Keratinocyte (primary cell): ENCODE results near the gene KCNMA1. TPM values are rescaled to one million over a fixed set of nuclear protein-coding genes. Genes with fewer than 3 reads are reported as not detected.

ENCODE experiments used
- DNase-seq: peaks from one replicate; pipeline ENCODE4 v3.0.0-alpha.2; 2011; ENCODE audit warnings: low read depth, missing footprints, low spot score
- FAIRE-seq: peaks from 2 replicates; lab custom pipeline; 2011; peaks lifted over from hg19 to GRCh38; lab: Jason Lieb, UNC
- H2AFZ ChIP-seq: 2 replicates; pipeline ENCODE4 v1.6.0; 2012; ENCODE audit warnings: low read length, control low read depth, inconsistent platforms; ENCODE audit not compliant: control insufficient read depth
- H3K27ac ChIP-seq: 2 replicates; pipeline ENCODE4 v1.5.1; 2011; ENCODE audit warnings: low read length; ENCODE audit not compliant: control insufficient read depth, insufficient read depth
- H3K27me3 ChIP-seq: 3 replicates; pipeline ENCODE4 v1.6.0; 2011; ENCODE audit warnings: low read length; ENCODE audit not compliant: control insufficient read depth, insufficient read depth; ENCODE audit errors: extremely low read depth
- H3K36me3 ChIP-seq, 2 experiments: 2 replicates in 1 of 2; 3 replicates in 1 of 2; pipeline ENCODE4 v1.5.1; 2011; ENCODE audit warnings: low read length in 2 of 2, mild to moderate bottlenecking in 1 of 2; ENCODE audit not compliant: control insufficient read depth in 2 of 2, insufficient read depth in 2 of 2; ENCODE audit errors: extremely low read depth in 1 of 2
- H3K4me1 ChIP-seq: 3 replicates; pipeline ENCODE4 v1.5.1; 2011; ENCODE audit warnings: low read length; ENCODE audit not compliant: control insufficient read depth, insufficient read depth; ENCODE audit errors: extremely low read depth
- H3K4me2 ChIP-seq: 3 replicates; pipeline ENCODE4 v1.6.0; 2011; ENCODE audit warnings: low read depth, low read length; ENCODE audit not compliant: control insufficient read depth, insufficient read depth; ENCODE audit errors: extremely low read depth
- H3K4me3 ChIP-seq, 3 experiments: fragments of 200-600 bp in 1 of 3; sonication (generic) in 1 of 3; 2 replicates in 2 of 3; 3 replicates in 1 of 3; pipeline ENCODE4 v1.5.1; 2011 to 2016; ENCODE audit warnings: low read length in 3 of 3, mild to moderate bottlenecking in 3 of 3, control low read depth in 2 of 3, inconsistent platforms in 1 of 3, low read depth in 1 of 3, mixed read lengths in 1 of 3, mixed run types in 1 of 3, moderate library complexity in 1 of 3; ENCODE audit not compliant: control insufficient read depth in 2 of 3, insufficient read depth in 2 of 3; ENCODE audit errors: extremely low read depth in 1 of 3
- H3K79me2 ChIP-seq: 2 replicates; pipeline ENCODE4 v1.6.0; 2012; ENCODE audit warnings: low read length; ENCODE audit not compliant: control insufficient read depth, insufficient read depth
- H3K9ac ChIP-seq: 3 replicates; pipeline ENCODE4 v1.6.0; 2011; ENCODE audit warnings: low read length; ENCODE audit not compliant: control insufficient read depth, insufficient read depth; ENCODE audit errors: extremely low read depth
- H3K9me1 ChIP-seq: 3 replicates; pipeline ENCODE4 v1.6.0; 2011; ENCODE audit warnings: low read length; ENCODE audit not compliant: control insufficient read depth, insufficient read depth; ENCODE audit errors: extremely low read depth
- H3K9me3 ChIP-seq: 2 replicates; pipeline ENCODE4 v1.5.1; 2012; ENCODE audit warnings: low read depth, low read length; ENCODE audit not compliant: control insufficient read depth
- H4K20me1 ChIP-seq: 3 replicates; pipeline ENCODE4 v1.6.0; 2011; ENCODE audit warnings: low read length; ENCODE audit not compliant: control insufficient read depth, insufficient read depth; ENCODE audit errors: extremely low read depth
- EZH2 ChIP-seq: IDR thresholded peaks from one replicate; pipeline ENCODE4 v1.6.1; 2012; ENCODE audit warnings: inconsistent platforms, mild to moderate bottlenecking, low read length, moderate library complexity
- dilution Hi-C: fragments of 300-500 bp; cut with MboI; formaldehyde crosslinking; loops from one replicate; pipeline ENCODE4 v1.7.0; 2020; ENCODE audit warnings: low sequenced_read_pairs; ENCODE audit not compliant: extremely low pct_ligation_motif_present
- polyA plus RNA-seq, 5 experiments: library from polyadenylated mRNA; depleted of rRNA in 3 of 5; stranded (reverse) in 3 of 5; stranded (forward) in 1 of 5; unstranded in 1 of 5; fragments of >200 nt; gene quantifications; 1 replicate in 1 of 5; 2 replicates in 3 of 5; 3 replicates in 1 of 5; pipeline versions ENCODE4 v1.2.1 to v1.2.3, GENCODE V29; 2011 to 2012; ENCODE audit warnings: missing spikeins in 2 of 5, low read depth in 1 of 5, low replicate concordance in 1 of 5
- TF ChIP-seq, protein P1 (sequence below), 3 experiments: IDR thresholded peaks in 1 of 3; conservative IDR thresholded peaks in 1 of 3; optimal IDR thresholded peaks in 1 of 3; 2 replicates in 2 of 3; 3 replicates in 1 of 3; pipeline versions ENCODE3 to v1.5.1; 2011; ENCODE audit warnings: low read length in 3 of 3, mild to moderate bottlenecking in 3 of 3, moderate library complexity in 2 of 3, control low read depth in 1 of 3, inconsistent platforms in 1 of 3; ENCODE audit not compliant: insufficient read depth in 2 of 3; ENCODE audit errors: extremely low read depth in 1 of 3

KCNMA1 gene
- polyA plus RNA-seq, 1 donor (not counting 4 experiments of a cell fraction or from before 2014, with no cell fraction given), result 6.3 TPM

DNA sequence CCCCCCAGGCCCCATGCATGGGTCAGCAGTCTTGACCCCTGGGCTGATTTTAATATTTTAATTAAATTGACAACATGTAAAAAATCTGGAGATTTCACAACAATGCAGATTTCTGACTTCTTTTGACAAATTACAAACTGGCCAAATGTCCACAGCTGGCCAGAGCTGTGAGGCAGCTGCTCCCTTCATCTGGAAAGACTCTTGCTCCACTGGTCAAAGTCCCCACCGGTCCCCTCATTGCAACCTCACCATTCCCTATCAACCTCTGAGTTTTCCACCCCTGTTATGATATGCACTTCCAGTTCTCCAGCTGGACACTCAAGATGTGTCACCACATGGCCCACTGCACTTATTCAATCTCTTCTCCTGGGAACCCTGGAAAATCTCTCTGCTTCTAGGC lies 266.2 kb downstream of the KCNMA1 start:
- no peaks in the 10 kb centered on the region for H3K9me1 ChIP-seq
- no peak overlapping the region for H3K9ac ChIP-seq
- no peaks in the 10 kb centered on the region for H3K79me2 ChIP-seq
- H3K27ac ChIP-seq, result no peak overlapping the region
- H3K9me3 ChIP-seq, result no peaks in the 10 kb centered on the region
- FAIRE-seq, result no peak
- no peaks in the 10 kb centered on the region for H4K20me1 ChIP-seq
- H3K4me3 ChIP-seq, result no peak overlapping the region
- dilution Hi-C loops, result no loop called here
- TF ChIP-seq, protein P1, sequence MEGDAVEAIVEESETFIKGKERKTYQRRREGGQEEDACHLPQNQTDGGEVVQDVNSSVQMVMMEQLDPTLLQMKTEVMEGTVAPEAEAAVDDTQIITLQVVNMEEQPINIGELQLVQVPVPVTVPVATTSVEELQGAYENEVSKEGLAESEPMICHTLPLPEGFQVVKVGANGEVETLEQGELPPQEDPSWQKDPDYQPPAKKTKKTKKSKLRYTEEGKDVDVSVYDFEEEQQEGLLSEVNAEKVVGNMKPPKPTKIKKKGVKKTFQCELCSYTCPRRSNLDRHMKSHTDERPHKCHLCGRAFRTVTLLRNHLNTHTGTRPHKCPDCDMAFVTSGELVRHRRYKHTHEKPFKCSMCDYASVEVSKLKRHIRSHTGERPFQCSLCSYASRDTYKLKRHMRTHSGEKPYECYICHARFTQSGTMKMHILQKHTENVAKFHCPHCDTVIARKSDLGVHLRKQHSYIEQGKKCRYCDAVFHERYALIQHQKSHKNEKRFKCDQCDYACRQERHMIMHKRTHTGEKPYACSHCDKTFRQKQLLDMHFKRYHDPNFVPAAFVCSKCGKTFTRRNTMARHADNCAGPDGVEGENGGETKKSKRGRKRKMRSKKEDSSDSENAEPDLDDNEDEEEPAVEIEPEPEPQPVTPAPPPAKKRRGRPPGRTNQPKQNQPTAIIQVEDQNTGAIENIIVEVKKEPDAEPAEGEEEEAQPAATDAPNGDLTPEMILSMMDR (optimal IDR thresholded peaks at IDR 0.05 in 1 of 3, IDR thresholded peaks at IDR 0.05 in 1 of 3, conservative IDR thresholded peaks at IDR 0.05 in 1 of 3; ENCODE audit: extremely low read depth in 1 of 3, insufficient read depth in 2 of 3, low read length in 3 of 3), result no peak
- no peak for TF ChIP-seq EZH2
- H3K27me3 ChIP-seq, result no peaks in the 10 kb centered on the region
- no peaks in the 10 kb centered on the region for H3K4me1 ChIP-seq
- no peak overlapping the region for H2AFZ ChIP-seq
- no peaks in the 10 kb centered on the region for H3K36me3 ChIP-seq
- no peak overlapping the region for H3K4me2 ChIP-seq
- DNase-seq, result no peak

- dilution Hi-C loops, result no loop called here
- Histone ChIP-seq H2AFZ (no peak overlapping the region), H3K4me1 (no peaks in the 10 kb centered on the region), H3K9ac (no peak overlapping the region), H3K27me3 (no peaks in the 10 kb centered on the region), H3K4me3 (no peak overlapping the region), H3K79me2 (no peaks in the 10 kb centered on the region), H4K20me1 (no peaks in the 10 kb centered on the region), H3K36me3 (no peaks in the 10 kb centered on the region), H3K4me2 (no peak overlapping the region), H3K27ac (no peak overlapping the region), H3K9me3 (no peaks in the 10 kb centered on the region), H3K9me1 (no peaks in the 10 kb centered on the region)
- DNase-seq, result no peak
- FAIRE-seq, result no peak
- TF ChIP-seq, protein P1 (optimal IDR thresholded peaks at IDR 0.05 in 1 of 3, IDR thresholded peaks at IDR 0.05 in 1 of 3, conservative IDR thresholded peaks at IDR 0.05 in 1 of 3; ENCODE audit: extremely low read depth in 1 of 3, insufficient read depth in 2 of 3, low read length in 3 of 3), result no peak
- no peak for TF ChIP-seq EZH2
Measured at GRCh38 chr10:77368006-77368405, 269.6 kb downstream of the KCNMA1 start.
